H1 (cell line): Measurements from ENCODE around the gene XPO5. TPM values are rescaled to one million over a fixed set of nuclear protein-coding genes. Genes with fewer than 3 reads are reported as not detected.

Experiments
- HDAC6 ChIP-seq: IDR thresholded peaks from one replicate; pipeline ENCODE4 v1.7.1; 2012; ENCODE audit warnings: low read depth, mild to moderate bottlenecking, inconsistent platforms, low read length, moderate library complexity
- SIX5 ChIP-seq: IDR thresholded peaks from 2 replicates; pipeline ENCODE4 v1.6.1; 2011; ENCODE audit warnings: mild to moderate bottlenecking, low read depth, low read length
- USF2 ChIP-seq: IDR thresholded peaks from 2 replicates; pipeline ENCODE4 v1.6.1; 2011; ENCODE audit warnings: low read length, improper control_type of control experiment
- YY1 ChIP-seq: IDR thresholded peaks from 2 replicates; pipeline ENCODE4 v1.6.1; 2011; ENCODE audit warnings: low read depth, mild to moderate bottlenecking, low read length
- polyA plus RNA-seq, 7 experiments: library from polyadenylated mRNA; depleted of rRNA in 3 of 7; stranded (reverse) in 5 of 7; unstranded in 2 of 7; fragments of >200 nt in 5 of 7; fragments of 200-250 nt in 2 of 7; gene quantifications; 1 replicate in 5 of 7; 2 replicates in 1 of 7; 4 replicates in 1 of 7; pipeline versions ENCODE4 v1.2.1 to v1.2.3, GENCODE V29; 2011 to 2013; ENCODE audit warnings: missing spikeins in 2 of 7, mixed read lengths in 2 of 7
- total RNA-seq: library from RNA; stranded (reverse); fragmentation: NEBNext Ultra II Directional; extraction: Animal tissue kit (Norgen Biotek cat#: 25700); gene quantifications from 2 replicates; pipeline ENCODE4 v1.2.1, GENCODE V29; 2021

XPO5 gene
- total and polyA plus RNA-seq, 2 of the 8 experiments (the other 6 are each of a cell fraction or from before 2014, with no cell fraction given): 80.6 to 95.7 TPM

- no peak for TF ChIP-seq USF2
- no peak for TF ChIP-seq HDAC6
- no peak for TF ChIP-seq SIX5
- no peak for TF ChIP-seq YY1
- TF ChIP-seq, all 59 proteins: peak for 0
Measured at GRCh38 chr6:43493230-43493629, 82.6 kb downstream of the XPO5 start (continued).
